ENCODE measurements around the gene CUL2.

DNA sequence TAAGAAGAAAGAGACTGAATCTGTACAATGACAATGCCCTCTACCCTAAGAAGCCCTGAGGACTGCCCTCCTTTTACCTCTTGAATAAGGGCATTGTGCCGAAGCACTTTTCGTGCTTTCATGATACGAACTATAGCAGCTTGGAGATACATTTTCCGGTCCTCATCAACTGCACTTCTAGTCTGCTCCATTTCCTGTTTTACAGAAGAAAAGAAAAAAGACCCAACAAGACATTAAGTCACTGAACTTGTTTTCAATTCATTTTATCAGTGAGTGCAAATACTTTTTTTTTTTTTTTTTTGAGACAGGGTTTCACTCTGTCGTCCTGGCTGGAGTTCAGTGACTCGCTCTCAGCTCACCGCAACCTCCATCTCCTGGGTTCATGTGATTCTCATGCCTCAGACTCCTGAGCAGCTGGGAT, 78.4 kb downstream of the CUL2 start:
- TF ChIP-seq CTCF (IDR thresholded peaks at IDR 0.05) (no peak), POLR2A (IDR thresholded peaks at IDR 0.05) (no peak)
